Stimulated activated CD4-positive, alpha-beta T cell treated with anti-CD3 and anti-CD28 coated beads, Interleukin-4, amount 100 ng/mL, for 24 hours (primary cell): ENCODE measurements around the gene HOMEZ.
"Not testable (repeated sequence)": the region's sequence is repeated elsewhere in the genome, so short reads cannot be mapped to it uniquely, and the experiment has no call there.

Source experiments
- DNase-seq: peaks from one replicate; pipeline ENCODE4 v3.0.0-alpha.2; 2020

HOMEZ gene

DNA sequence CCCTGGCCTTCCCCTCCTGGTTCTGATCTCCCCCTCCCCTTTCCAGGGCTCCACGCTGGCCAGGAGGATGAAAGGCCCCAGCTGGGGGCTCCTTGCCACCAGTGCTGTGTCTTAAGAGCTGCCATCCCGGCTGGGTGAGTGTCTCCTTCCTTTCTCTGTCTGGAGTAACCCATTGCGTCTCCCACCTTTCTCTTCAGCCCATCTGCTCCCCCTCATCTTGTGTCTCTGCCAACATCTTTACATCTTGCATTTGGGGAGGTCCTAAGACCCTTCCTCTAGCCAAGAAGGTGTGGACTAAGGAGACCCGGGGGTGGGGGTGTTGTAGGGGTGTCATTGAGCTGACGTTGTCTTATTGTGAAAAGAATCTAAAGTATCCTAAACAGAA lies 21.2 kb upstream of the HOMEZ start:
- no peak for DNase-seq

DNA sequence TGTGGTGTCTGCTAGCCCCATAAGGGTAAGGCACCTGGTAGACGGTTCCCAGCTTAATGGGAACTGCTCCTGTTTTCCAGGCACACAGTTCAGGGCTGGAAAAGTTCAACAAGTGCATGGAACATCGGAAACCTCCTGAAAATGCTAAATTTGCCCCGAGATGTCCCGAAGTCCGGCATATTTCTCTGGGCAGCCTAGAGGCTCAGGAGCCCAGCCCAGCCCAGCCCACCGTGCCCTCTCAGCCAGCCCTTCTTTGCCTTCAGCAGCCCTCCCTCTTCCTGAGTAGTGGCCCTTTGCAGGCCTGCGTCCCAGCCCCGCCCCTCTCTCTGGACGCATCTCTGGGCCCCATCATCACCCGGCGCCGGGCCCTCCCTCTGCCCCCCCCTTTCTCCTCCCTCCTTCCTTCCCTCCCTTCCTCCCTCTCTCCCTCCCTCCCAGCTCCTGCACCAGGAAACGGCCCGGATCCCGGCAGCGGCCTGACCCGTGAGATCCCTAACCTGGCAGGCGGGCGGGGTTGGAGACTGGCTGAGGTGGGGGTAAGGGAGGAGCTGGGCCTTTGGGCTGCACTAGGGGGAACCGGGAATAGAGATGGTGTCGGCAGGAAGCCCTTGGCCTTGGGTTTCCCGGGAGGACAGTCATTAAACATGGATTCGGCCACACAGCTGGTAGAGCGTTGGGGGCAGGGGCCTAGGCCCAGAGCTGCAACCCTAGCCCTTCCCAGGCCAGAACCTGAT lies 20.6 kb upstream of the HOMEZ start, which contains the start of gene BCL2L2:
Gene BCL2L2, plus strand, starts transcription at position 422 of the 734 bp plus-strand sequence. CDS start 935 bp downstream, outside the sequence.
- no peak for DNase-seq

DNA sequence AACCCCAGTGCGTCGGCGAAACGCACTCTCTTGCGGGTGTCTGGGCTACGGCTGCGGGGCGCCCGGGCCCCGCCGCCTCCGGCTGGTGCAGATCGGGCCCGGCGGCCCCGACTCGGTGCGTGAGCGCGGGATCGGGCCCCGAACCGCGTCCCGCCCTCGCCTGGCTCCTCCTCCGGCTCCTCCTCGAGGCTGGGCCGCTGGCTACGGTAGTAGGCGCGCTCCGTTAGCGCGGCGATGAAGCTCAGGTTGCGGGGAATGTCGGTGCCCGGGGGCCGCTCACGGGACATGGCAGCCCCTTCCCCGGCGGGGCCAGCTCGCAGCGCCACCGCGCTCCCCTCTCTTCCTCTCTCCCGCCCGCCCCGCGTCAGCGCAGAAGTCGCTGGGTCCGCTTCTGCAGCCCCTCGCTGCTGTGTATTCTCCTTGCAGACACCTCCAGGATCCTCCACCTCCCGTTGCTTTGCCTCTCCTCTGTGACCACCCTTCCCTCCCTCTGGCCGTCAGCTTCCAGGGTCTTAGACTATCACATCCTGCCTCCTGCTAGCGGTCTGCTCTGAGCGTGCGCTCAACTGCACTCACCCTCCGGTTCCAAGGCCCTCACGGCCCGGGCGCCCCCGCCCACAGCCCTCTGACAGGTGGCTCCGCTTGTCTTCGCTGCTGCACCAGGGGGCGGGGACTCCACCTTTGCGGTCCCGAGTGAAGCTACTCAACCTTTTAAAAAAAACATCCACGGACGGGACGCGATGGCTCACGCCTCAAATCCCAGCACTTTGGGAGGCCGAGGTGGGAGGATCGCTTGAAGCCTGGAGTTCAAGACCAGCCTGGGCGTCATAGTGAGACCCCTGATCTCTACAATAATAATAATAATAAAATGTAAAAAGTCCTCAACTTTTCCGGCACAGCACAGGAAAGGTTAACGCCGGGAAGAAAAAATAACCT lies 16.6 kb upstream of the HOMEZ start, which contains the start of gene PPP1R3E:
Gene PPP1R3E, minus strand, starts transcription at position 570 of the 936 bp plus-strand sequence. Its CDS starts 283 bp downstream, at position 287.
- peak; percentile 87 for DNase-seq

DNA sequence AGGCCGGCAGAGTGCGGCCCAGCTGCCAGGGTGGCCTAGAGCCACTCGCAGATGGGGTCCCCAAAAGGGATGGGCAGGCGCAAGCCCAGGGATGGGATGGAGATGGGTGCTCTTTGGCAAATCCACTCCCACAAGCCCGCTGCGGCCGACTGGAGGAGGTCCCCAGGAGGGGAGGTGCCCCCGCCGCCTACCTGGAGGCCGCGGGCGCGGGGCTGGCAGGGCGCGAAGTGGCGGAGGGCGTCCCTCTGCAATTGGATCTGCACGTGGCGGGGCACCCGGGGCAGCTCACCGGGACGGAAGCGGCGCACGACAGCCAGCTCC lies 16.0 kb upstream of the HOMEZ start:
- DNase-seq: no peak

DNA sequence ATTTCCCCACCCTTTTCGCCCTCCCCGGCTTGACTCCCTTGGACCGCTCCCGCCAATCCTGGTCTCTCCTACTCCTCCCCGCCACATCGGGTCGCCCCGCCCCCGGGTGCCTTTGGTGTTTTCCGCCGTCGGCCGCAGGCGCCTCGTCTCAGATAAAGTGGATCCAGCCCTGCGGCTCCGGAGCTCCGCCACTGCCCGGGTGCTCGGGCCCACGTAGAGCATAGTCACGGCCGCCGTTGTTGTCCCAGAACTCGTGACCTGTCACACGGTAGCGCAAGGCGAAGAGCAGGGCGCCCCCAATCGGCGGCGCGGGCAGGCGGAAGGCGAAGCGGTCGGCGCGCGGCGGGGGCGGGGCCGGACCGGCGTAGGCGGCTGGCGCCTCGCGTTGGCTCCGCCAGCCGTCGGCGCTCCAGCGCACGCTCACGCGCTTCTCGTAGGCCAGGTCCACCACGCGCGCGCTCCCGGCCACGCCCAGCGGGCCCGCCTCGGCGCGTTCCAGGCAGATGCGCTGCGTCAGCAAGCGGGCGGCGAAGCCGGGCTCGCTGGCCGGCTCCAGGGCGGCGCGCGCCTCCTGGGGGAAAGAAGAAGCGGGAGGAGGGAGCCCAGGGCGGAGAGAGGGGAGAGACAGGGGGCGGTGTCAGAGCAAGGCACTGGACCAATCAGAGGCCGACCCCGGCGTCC lies 15.5 kb upstream of the HOMEZ start:
- DNase-seq: peak; percentile 96

DNA sequence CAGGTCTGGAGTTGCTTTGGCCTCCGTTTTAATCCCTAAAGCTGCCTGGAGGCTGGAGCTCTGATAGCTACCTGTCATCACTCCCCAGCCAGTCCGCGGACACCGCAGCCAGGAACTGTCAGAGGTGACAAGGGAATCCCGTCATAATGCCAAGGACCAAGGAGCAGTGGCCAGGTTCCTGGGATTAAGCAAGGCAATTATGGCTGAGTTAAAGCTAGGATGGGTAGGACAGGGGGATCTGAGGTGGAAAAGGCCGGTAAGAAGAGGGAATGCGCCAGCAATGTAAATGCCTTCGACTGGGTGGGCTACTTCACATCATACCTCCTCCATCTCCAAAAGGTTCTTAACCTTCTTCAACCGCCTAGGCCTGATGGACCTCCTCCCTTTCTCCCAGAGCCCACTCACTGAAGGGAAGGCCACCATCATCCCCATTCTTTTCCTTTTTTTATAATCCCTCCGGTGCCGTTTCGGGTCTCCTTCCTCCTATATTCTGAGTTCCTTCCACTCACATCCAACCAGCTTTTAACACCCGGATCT lies 14.8 kb upstream of the HOMEZ start:
- no peak for DNase-seq

DNA sequence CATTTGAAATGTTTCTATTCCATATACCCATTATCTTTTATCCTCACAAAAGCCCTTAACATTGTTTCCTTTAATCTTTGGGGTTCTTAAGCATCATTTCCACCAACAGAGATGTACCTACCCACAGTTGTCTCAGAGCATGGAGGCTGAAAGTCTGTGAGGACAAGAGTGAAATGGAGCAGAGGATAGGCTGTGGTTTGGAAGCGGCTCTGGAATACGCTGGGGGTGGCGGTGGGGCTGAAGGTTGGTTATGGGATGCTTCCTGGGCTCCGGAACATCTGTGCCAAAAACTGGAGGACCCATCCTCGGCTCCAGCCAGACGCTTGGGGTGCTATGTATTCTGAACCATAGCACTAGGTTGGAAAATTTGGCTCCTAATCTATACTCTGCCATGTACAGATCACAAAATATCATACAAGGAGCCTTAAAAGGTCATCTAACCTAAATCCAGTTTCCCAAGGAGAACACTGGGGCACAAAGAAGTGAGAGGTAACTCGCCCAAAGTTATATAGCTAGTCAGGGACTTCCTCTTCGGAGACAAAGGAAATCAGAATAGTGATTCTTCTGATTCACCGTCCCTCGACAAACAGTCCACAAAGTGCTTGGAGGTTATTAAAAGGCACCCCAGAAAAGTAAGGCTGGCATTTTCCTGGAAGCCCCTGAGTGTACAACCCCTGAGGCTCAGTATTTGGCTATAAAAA lies 14.2 kb upstream of the HOMEZ start:
- no peak for DNase-seq

DNA sequence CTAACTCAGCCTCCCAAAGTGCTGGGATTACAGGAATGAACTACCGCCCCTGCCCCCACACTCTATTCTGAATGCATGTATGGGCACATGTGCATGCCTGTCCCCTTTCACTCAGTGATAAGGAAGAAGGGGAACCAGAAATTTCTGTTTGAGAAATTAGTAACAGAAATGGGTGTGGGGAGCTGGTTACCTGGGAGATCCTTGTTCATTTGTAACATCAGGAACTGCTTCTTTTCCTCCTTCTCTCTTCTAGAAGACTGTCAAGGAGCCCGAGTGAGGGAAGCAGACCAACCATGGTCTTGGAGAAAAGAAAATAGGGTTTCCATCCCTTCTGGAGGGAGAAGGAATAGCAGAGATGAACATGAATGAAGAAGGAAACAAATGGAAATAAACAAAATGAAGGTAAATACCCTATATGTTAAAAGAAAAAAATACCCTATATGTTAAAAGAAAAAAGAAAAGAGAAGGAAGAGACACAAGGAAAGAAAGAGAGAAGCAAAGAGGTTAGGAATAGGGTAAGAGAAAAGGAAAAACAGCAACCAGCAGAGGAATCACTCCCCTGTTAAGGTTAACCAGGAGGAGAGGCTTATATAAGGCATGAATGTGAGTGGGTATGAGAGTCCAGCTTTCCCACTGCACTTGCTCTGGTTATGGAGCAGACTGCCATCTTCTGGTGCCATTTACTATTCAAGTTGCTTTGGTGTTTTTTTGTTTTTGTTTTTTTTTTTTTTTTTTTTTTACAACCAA lies 13.5 kb upstream of the HOMEZ start:
- no peak for DNase-seq

DNA sequence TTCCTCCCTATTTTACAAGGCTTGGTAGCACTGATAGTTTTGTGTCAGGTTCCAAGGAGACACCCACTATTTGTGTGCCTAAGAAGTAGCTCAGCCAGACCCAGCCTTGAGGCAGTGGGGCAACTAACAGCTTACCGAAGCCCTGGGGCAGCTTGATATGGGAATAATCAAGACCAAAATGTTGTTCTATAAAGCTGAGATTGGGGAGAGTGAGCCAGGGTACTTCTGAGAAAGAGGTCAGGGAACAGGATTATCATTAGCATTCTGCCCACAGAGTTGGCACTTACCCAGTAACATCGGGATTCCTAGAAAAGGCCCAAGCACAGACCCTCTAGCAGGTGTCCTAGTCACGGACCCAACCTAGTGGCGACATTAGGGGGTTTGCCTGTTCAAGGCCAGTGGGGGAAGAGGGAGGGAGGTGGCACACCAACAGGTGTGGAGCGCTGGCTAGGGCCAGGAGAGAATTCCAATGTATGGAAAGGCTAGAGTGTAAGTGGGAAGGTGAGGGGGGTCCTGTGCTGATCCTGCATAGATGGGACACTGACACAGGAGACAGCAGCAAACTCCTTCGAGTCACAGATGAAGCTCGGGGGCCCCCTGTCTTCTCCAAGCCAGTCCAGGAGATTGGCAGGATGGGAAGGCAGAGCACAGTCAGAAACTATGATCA lies 11.8 kb upstream of the HOMEZ start:
- DNase-seq: no peak

DNA sequence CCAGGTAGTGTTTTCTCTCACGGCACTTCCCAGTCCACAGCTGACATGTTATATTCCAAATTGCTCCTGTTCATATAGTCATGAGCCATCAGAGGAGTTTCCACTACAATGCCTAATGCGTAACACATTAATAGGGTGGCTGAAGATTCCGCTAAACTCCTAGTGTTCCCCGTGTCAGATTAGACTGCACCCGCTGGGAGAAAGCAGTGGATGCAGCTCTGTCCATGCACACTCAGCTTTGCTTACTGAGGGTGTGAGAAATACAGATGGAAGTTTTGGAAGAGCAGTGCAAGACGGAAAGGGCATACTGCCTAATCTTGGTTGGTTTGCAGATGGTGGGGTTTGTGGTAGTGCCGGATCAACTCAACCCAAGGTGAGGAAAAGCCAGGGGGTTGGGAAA lies 11.2 kb upstream of the HOMEZ start:
- DNase-seq: no peak

DNA sequence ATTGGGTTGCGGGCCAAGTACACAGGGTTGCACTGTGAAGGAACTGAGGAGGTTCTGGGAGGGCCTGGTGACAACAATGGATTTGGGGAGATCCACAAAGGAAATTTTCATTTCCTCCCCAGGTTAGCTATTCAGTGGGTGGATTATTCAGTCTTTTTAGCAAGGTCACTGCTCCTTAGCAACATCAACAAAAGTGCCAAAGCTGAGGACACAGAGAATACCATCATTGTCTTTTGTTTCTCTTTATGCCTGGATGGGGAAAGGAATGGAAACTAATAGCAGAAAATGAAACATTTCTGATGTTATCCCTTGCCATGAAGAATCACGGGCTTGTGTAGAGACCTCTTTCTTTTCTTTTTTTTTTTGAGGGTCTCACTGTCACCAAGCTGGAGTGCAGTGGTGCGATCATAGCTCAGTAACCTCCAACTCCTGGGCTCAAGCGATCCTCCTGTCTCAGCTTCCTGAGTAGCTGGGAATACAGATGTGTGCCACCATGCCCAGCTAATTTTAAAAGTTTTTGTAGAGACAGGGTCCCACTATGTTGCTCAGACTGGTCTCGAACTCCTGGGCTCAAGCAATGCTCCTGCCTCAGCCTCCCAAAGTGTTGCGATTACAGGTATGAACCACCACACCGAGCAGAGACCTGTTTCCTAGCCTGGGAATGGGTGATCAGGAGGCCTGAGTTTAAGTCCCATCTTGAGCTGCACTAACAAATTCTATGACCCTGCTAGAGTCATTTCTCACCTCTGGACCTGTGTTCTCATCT lies 10.3 kb upstream of the HOMEZ start:
- DNase-seq: no peak

DNA sequence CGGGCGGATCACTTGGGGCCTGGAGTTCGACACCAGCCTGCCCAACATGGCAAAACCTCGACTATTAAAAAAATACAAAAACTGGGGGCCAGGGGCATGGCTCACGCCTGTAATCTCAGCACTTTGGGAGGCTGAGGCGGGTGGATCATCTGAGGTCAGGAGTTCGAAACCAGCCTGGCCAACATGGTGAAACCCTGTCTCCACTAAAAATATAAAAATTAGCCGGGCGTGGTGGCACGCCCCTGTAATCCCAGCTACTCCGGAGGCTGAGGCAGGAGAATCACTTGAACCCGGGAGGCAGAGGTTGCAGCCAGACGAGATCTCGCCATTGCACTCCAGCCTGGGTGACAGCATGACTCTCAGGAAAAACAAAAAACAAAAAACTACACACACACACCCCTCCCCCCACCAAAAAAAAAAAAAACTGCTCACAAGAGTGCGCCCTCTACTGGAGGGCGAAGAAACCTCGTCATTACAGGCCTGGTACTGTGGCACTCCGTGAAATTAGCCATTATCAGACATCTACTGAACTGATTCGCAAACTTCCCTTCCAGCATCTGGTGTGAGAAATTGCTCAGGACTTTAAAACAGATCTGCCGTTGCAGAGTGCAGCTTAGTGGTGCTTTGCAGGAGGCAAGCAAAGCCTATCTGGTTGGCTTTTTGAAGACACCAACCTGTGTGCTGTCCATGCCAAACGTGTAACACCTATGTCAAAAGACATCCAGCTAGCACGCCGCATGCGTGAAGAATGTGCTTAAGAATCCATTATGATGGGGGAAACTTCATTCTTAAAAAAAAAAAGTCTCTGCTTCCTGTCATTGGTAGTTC lies 9.0 kb upstream of the HOMEZ start:
- DNase-seq: peak; percentile 59

DNA sequence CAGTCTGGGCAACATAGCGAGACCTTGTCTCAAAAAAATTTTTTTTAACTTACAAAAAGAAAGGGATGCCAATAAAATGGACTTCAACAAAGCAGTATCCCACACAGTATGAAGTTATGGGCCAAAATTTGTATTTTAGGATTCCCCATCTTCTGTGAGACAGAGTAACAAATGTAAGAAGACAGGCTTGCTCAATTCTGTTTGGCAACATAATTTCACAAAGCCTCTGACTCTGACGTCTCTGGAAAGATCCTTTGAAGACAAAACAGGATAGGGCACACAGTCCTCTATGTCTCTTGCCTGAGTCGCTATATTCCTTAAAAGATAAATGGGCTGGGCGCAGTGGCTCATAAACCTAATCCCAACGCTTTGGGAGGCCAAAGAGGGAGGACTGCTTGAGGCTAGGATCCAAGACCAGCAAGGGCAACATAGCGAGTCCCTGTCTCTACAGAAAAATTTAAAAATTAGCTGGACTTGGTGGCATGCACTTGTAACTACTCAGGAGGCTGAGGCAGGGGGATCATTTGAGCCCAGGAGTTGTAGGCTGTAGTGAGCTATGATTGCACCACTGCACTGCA lies 1.1 kb upstream of the HOMEZ start:
- no peak for DNase-seq

DNA sequence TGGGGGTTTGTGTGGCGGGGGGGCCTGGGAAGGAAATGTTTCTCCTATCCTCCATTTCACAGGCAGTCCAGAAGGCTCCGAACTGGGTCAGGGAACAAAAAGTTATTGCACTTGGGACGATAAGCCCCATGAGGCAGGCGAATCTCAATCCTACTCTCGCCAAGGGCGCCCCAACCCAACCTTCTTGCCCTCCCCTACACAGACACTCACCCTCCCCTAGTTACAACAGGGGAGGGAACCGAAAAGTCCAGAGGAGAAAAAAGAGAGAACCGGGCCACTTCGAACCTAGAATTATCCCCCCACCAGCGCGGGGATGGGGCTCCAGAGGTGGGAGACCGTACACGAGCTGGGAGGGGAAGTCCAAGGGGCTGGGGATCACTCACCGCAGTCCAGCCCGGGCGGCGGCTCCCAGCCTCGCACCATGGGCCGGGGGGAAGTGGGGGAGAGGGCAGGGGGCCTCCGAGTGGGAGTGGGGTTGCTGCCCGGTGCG lies 357 bp downstream of the HOMEZ start:
- no peak for DNase-seq

DNA sequence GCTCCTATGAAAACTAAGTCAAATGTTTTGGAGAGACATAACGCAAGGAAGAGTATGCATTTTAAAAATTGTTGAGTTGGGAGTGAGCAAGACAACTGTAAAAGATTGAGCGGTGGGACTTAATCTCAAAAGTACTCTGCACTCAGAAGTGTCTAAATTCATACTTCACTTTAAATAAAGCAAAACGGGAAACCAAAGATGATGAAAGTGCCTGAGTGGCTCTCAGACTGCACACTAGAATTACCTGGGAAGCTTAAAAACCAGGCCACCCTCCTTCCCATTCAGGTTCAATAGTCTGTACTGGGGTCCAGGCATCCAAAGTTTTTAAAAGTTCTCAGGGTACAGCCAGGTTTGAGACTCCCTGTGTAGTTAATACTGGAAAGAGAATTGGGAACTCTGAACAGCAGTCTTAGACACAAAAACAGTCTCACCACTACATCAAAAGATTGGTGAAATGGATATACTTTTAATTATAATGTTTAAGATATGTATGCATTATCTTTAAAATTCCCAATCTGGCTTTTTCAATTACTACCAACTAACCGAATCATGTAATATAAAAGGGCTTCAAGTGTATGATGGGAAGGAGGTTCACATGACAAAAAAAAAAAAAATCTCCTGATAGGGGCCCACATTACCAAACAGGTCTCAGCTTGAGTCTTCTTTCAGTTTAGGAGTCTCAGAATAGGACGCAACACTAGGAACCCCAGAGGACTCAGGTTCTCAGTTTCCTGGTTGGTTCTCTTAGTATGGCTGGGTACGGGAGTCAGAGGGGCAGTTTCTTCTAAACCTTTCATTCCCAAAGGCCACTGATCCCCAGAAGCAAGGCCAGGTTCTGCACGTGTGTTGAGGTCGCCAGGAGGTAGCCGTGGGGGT lies 1.0 kb downstream of the HOMEZ start:
- DNase-seq: no peak

DNA sequence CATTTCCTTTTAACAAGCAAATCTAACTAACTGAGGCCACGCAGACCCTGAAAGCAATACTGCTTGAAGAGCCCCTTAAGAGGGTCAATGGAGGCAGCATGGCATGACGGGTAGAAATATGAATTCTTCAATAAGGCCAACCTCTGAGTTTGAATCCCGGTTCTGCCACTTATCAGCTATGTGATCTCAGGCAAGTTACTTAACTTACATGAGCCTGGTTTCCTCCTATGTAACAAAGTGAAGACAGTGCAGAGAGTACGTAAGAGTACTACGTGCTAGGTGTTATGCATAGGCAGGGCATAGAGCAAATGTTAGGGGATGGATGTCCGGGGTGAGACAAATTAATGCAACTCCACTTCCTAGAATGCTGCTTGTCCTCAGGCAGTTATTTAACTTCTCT lies 4.7 kb downstream of the HOMEZ start:
- no peak for DNase-seq

DNA sequence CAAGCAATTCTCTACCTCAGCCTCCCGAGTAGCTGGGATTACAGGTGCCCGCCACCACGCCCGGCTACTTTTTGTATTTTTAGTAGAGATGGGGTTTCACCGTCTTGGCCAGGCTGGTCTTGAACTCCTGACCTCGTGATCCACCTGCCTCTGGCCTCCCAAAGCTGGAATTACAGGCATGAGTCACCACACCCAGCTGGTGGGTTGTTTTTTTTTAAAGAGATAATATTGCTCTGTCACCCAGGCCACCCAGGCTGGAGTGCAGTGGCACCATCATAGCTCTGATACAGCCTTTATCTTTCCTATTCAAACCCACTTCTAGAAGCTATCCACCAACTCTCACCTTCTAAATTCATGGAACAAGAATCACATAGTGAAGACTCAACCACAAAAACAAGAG lies 8.0 kb downstream of the HOMEZ start:
- DNase-seq: not testable (repeated sequence)

DNA sequence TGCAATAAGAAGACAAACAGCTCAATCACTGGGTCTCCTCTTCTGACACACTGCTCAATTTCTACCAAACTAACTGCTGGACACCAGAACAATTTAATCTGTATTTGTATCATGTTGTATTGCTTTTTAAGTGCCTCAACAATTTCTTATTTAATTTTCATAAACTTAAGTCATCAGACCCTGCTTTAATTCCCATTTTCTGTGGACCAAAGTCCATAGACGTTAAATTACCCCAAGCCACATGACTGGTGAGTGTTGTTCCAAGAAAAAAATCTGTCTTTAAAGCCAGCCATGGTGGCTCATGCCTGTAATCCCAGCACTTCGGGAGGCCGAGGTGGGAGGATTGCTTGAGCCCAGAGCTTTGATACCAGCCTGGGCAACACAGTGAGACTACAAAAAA lies 8.7 kb downstream of the HOMEZ start:
- DNase-seq: no peak
